Fibroblast of the aortic adventitia (primary cell): Measurements from ENCODE around the gene CUEDC2. TPM values are rescaled to one million over a fixed set of nuclear protein-coding genes. Genes with fewer than 3 reads are reported as not detected.
A peak's percentile ranks its signal among the peaks of the same experiment; 100 is the strongest.

Experiments used
- DNase-seq: peaks from one replicate; pipeline ENCODE4 v3.0.0-alpha.2; 2010; ENCODE audit warnings: low read depth
- H3K4me3 ChIP-seq: 2 replicates; pipeline ENCODE4 v1.5.1; 2011; ENCODE audit warnings: low read depth, mild to moderate bottlenecking, control low read depth, low read length, moderate library complexity
- total RNA-seq: library from RNA; depleted of rRNA; stranded (reverse); fragments of >200 nt; gene quantifications from 2 replicates; pipeline ENCODE4 v1.2.3, GENCODE V29; 2012; ENCODE audit warnings: low replicate concordance
- TF ChIP-seq, protein P1 (sequence below): IDR thresholded peaks from 2 replicates; pipeline ENCODE4 v1.5.1; 2011; ENCODE audit warnings: mild to moderate bottlenecking, low read length, control low read depth, inconsistent platforms; ENCODE audit not compliant: insufficient read depth

Gene CUEDC2
- total RNA-seq, 1 donor, result 40.9 TPM

DNA sequence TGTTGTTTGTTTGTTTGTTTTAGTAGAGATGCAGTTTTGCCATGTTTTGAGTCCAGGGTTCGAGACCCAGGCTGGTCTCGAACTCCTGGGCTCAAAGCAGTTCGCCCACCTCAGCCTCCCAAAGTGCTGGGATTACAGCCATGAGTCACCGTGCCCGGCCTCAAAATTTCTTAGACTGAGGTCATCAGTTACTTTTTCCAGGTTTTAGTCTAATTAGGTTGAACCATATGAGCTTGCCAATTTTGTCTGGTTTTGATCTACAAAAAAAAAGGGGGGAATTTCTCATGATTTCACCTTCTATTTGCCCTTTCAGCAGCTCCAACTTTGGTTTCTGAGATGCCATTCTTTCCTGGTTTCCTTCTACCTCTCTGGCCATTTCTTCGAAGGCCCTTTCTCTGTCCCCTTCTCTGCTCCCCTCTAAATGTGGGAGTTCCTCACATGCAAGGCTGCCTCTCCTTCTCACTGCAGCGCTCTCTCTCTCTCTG is 5.5 kb downstream of the CUEDC2 start:
- no peak overlapping the region for H3K4me3 ChIP-seq

DNA sequence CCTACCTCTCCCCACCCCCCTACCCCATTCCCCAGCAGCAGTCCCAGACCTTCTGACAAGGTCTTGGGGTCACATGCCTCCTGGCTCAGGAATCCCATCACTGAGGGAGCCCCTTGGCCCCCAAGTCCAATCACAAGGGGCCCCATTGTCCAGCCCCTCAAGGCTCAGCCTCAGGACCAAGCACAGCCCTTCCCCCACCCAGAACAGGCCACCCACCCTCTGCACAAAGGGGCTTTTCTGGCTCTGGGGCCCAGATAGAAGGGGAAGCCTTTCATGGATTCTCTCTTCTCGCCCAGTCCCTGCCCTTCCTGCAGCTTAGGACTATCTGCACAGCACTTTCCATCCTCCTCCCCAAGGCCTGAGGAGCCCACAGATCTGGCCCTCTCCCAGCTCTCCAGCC is 6.9 kb downstream of the CUEDC2 start:
- no peak for DNase-seq
- TF ChIP-seq, protein P1, sequence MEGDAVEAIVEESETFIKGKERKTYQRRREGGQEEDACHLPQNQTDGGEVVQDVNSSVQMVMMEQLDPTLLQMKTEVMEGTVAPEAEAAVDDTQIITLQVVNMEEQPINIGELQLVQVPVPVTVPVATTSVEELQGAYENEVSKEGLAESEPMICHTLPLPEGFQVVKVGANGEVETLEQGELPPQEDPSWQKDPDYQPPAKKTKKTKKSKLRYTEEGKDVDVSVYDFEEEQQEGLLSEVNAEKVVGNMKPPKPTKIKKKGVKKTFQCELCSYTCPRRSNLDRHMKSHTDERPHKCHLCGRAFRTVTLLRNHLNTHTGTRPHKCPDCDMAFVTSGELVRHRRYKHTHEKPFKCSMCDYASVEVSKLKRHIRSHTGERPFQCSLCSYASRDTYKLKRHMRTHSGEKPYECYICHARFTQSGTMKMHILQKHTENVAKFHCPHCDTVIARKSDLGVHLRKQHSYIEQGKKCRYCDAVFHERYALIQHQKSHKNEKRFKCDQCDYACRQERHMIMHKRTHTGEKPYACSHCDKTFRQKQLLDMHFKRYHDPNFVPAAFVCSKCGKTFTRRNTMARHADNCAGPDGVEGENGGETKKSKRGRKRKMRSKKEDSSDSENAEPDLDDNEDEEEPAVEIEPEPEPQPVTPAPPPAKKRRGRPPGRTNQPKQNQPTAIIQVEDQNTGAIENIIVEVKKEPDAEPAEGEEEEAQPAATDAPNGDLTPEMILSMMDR, result no peak

More for the DNA sequence above, 5.5 kb downstream of the CUEDC2 start:
- no peak for DNase-seq
- TF ChIP-seq, protein P1, result no peak

GRCh38 chr10:102424916-102425315 is 7.5 kb downstream of the CUEDC2 start:
- no peak overlapping the region for H3K4me3 ChIP-seq
- no peak for DNase-seq
- TF ChIP-seq, protein P1, result no peak

More for the DNA sequence above, 6.9 kb downstream of the CUEDC2 start:
- H3K4me3 ChIP-seq, result no peak overlapping the region

- TF ChIP-seq, protein P1, result no peak
- no peak overlapping the region for H3K4me3 ChIP-seq
- DNase-seq, result no peak
Observed at GRCh38 chr10:102424145-102424544, 8.2 kb downstream of the CUEDC2 start.

DNA sequence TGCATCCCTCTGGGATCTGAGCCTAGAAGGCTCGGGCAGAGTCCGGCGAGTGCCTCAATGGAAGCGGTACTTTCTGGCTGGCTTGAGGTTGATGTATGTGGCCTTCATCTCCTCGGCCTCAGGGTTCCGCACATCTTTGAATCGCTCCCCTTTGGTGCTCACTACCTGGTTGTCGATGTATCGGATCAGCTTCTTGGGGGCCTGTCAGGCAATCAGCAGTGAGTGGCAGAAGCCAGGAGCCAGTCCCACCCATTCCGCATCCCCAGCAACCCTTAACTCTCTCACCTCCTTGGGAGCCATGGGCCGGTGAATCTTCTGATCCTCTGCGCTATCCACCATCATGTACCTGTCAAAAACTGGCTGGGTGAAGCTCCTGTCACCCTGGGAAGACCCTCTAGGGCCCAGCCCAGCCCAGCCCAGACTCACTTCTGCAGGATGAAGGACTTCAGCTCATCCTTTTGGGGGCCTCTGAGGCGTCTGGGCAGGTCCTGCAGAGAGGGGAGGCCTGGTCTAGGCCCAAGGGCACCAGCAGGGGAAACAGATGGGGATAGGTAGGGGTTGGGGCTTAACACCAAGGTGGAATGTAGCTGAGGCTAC is 8.9 kb downstream of the CUEDC2 start:
- DNase-seq, result no peak
- TF ChIP-seq, protein P1, result no peak
- no peak overlapping the region for H3K4me3 ChIP-seq

GRCh38 chr10:102422545-102423129 is 9.7 kb downstream of the CUEDC2 start:
- DNase-seq, result peak; percentile 67
- peak overlapping the region; percentile 94 for H3K4me3 ChIP-seq
- TF ChIP-seq, protein P1, result peak; percentile 83
